Osteocyte (in vitro differentiated cells): ENCODE data around the gene UGT1A1. TPM values are rescaled to one million over a fixed set of nuclear protein-coding genes. Genes with fewer than 3 reads are reported as not detected.

Experiments
- DNase-seq: peaks from one replicate; pipeline ENCODE4 v3.0.0; 2021; ENCODE audit warnings: mixed read lengths; ENCODE audit not compliant: unreplicated experiment; ENCODE audit errors: extremely low spot score
- H3K27ac Mint-ChIP-seq: one replicate; pipeline ENCODE4 v1.8.0; 2021; ENCODE audit warnings: mild to moderate bottlenecking, mixed read lengths; ENCODE audit not compliant: unreplicated experiment
- H3K27me3 Mint-ChIP-seq: one replicate; pipeline ENCODE4 v1.8.0; 2021; ENCODE audit warnings: mixed read lengths; ENCODE audit not compliant: unreplicated experiment
- H3K36me3 Mint-ChIP-seq: one replicate; pipeline ENCODE4 v1.8.0; 2021; ENCODE audit warnings: mixed read lengths; ENCODE audit not compliant: unreplicated experiment
- H3K4me1 Mint-ChIP-seq: one replicate; pipeline ENCODE4 v1.8.0; 2021; ENCODE audit warnings: mixed read lengths; ENCODE audit not compliant: unreplicated experiment
- H3K4me3 Mint-ChIP-seq: one replicate; pipeline ENCODE4 v1.8.0; 2021; ENCODE audit warnings: mild to moderate bottlenecking, moderate library complexity, mixed read lengths; ENCODE audit not compliant: unreplicated experiment
- H3K9me3 Mint-ChIP-seq: one replicate; pipeline ENCODE4 v1.8.0; 2021; ENCODE audit warnings: mixed read lengths; ENCODE audit not compliant: unreplicated experiment
- total RNA-seq: library from RNA; stranded (reverse); gene quantifications from 2 replicates; pipeline ENCODE4 v1.2.1, GENCODE V29; 2021
- TF ChIP-seq, protein P1 (sequence below): fragments of 200-600 bp; sonication (generic); IDR thresholded peaks from 2 replicates; pipeline ENCODE4 v1.5.0; 2021; ENCODE audit warnings: antibody characterized with exemption, mild to moderate bottlenecking, moderate library complexity

UGT1A1 gene
- total RNA-seq, 1 donor from 2014 or later = not detected

DNA sequence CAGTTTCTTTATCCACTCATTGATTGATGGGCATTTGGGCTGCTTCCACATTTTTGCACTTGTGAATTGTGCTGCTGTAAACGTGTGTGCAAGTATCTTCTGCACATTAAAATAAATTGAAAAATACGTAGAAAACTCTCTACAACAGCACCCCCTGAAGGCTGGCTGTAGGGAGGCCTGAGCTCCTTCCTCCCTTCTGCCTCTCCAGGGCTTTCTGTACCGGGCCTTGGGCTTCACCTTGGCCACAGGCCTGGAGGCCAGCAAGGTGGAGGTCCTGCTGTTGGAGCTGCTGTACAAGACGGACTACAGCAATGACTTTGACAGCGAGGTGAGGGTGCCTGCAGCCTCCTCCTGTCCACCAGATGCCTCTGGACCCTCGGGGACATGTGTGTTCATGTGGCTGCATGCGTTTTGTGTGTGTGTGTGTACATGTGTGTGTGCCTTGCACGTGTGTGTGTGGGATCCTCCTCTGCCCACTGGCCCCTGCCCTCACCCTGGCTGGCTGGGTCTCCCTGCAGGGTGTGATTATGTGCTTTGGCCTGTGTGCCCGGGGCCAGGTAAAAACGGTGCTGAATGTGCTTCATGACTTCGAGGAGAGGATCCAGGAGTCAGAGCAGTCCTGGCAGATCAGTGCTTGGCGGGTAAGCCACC lies 47.3 kb downstream of the UGT1A1 start:
- Mint-ChIP-seq H3K4me1 (no peaks in the 10 kb centered on the region), H3K27ac (no peak overlapping the region), H3K9me3 (no peaks in the 10 kb centered on the region), H3K4me3 (no peak overlapping the region), H3K27me3 (peaks cover 43% of the 10 kb centered on the region), H3K36me3 (no peaks in the 10 kb centered on the region)
- no peak for DNase-seq
- TF ChIP-seq, protein P1, sequence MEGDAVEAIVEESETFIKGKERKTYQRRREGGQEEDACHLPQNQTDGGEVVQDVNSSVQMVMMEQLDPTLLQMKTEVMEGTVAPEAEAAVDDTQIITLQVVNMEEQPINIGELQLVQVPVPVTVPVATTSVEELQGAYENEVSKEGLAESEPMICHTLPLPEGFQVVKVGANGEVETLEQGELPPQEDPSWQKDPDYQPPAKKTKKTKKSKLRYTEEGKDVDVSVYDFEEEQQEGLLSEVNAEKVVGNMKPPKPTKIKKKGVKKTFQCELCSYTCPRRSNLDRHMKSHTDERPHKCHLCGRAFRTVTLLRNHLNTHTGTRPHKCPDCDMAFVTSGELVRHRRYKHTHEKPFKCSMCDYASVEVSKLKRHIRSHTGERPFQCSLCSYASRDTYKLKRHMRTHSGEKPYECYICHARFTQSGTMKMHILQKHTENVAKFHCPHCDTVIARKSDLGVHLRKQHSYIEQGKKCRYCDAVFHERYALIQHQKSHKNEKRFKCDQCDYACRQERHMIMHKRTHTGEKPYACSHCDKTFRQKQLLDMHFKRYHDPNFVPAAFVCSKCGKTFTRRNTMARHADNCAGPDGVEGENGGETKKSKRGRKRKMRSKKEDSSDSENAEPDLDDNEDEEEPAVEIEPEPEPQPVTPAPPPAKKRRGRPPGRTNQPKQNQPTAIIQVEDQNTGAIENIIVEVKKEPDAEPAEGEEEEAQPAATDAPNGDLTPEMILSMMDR = no peak

DNA sequence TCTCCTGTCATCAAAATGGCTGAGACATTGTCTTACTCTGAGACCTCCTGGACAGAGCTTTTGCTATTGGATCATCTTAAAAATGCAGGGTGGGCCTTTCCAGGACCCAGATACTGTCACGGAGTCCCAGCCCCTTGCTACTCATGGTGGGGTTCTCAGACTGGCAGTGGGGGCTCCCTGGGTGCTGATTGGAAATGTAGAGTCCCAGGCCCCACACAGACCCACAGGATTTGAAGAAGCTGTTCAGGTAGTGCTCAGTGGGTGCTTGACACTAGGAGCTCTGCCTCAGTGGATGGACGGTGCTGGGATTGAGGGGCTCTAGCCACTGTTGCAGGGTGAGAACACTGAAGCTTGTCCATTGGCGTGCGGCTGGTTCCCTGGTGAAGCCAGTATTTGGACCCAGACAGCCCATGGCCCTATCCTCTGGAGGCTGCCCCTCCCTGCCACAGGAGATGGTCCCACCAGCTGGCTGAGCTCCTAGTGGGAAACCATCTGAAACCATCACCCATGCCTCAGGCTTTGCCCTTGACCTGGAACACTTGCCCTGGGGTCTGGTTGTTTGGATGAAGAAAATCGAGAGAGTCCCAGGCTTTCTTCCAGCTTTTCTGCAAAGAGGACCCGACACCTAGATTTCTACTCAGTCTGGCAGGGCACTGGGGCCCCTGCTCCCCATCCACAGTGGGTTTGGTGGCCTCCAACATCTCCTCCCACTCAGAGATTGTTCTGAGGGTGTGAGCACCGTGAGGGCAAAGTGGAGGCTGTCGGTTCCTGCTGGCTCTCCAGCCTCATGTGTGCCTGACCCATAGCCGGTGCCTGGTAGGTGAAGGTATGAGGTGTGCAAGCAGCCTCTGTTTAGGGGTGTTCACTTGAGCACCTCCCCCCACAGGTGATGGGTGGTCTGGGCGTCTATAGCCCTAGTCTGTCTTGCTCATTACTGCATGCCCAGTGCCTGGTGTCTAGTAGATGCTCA lies 48.2 kb downstream of the UGT1A1 start:
- TF ChIP-seq, protein P1 = no peak
- no peak overlapping the region for H3K4me3 Mint-ChIP-seq
- no peak for DNase-seq
- H3K9me3 Mint-ChIP-seq = no peaks in the 10 kb centered on the region
- H3K27me3 Mint-ChIP-seq = peaks cover 43% of the 10 kb centered on the region
- no peak overlapping the region for H3K27ac Mint-ChIP-seq
- peaks cover 2% of the 10 kb centered on the region for H3K4me1 Mint-ChIP-seq
- H3K36me3 Mint-ChIP-seq = no peaks in the 10 kb centered on the region

DNA sequence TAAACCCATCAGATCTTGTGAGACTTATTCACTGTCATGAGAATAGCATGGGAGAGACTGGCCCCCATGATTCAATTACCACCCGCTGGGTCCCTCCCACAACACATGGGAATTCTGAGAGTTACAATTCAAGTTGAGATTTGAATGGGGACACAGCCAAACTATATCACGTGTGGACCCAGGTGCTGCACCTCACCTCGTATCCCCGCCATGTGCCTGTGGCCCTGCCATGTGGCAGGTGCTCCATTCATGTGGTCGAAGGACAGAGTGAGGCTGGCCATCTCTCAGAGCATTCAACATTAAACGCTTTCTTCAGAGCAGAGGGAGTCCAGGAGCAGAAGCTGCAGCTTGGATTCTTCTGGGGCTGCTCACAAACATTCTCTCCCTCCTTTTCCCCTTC lies 50.3 kb downstream of the UGT1A1 start:
- H3K27ac Mint-ChIP-seq = no peak overlapping the region
- no peaks in the 10 kb centered on the region for H3K36me3 Mint-ChIP-seq
- H3K4me1 Mint-ChIP-seq = peaks cover 2% of the 10 kb centered on the region
- TF ChIP-seq, protein P1 = no peak
- H3K9me3 Mint-ChIP-seq = no peaks in the 10 kb centered on the region
- peaks cover 26% of the 10 kb centered on the region for H3K27me3 Mint-ChIP-seq
- no peak overlapping the region for H3K4me3 Mint-ChIP-seq
- no peak for DNase-seq

DNA sequence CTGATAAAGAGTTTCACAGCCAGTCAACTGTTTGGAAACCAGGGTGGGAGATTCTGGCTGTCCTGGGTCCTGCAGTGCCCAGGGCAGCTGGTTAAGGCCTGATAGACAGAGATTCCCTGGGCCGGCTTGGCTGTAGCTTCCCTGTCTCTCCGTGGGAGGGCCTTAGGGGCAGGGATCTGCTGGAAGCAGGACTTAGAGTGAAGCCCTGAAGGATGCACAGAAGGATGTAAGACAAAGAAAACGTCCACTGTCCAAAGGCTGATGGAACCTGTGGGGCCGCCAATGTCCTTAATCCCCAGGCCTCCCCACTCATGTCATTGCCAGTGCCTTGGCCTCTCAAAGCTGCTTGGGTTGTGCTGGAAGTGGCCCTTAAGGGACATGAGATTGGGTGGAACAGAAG lies 51.0 kb downstream of the UGT1A1 start:
- peaks cover 20% of the 10 kb centered on the region for H3K27me3 Mint-ChIP-seq
- no peak overlapping the region for H3K4me3 Mint-ChIP-seq
- DNase-seq = no peak
- peaks cover 4% of the 10 kb centered on the region for H3K4me1 Mint-ChIP-seq
- H3K27ac Mint-ChIP-seq = no peak overlapping the region
- TF ChIP-seq, protein P1 = no peak
- H3K36me3 Mint-ChIP-seq = no peaks in the 10 kb centered on the region
- H3K9me3 Mint-ChIP-seq = no peaks in the 10 kb centered on the region

DNA sequence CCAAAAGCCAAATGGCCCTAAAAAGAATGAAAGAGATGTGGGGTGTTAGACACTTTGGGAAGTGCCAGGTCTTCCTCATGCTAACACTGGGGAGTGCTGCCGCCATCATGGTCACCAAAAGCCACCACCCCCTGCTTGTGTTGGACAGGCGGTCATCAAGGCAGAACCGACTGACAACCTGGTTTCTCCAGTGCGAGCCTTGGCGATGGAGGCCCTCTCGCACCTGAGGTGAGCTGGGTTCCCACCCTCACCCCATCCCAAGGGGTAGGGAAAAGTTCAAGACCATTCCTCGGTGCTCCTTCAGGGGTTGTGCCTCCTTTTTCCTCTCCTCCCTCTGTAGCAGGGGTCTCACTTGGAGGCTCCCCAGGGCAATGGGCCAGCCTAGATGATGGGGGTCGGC lies 51.7 kb downstream of the UGT1A1 start:
- peaks cover 10% of the 10 kb centered on the region for H3K4me1 Mint-ChIP-seq
- H3K36me3 Mint-ChIP-seq = no peaks in the 10 kb centered on the region
- no peak overlapping the region for H3K27ac Mint-ChIP-seq
- no peak for DNase-seq
- no peaks in the 10 kb centered on the region for H3K9me3 Mint-ChIP-seq
- TF ChIP-seq, protein P1 = no peak
- peaks cover 16% of the 10 kb centered on the region for H3K27me3 Mint-ChIP-seq
- no peak overlapping the region for H3K4me3 Mint-ChIP-seq
